Stomach (tissue), 9 donors: ENCODE data around the gene NUDT2. TPM values are rescaled to one million over a fixed set of nuclear protein-coding genes. Genes with fewer than 3 reads are reported as not detected.

ENCODE experiments used
- DNase-seq, 2 donors: peaks; one replicate each; pipeline versions ENCODE4 v3.0.0 to v3.0.0-alpha.2; 2013 to 2019
- H3K27ac ChIP-seq, 5 donors: fragments of 200-600 bp in 4 of 5; sonication (generic) in 4 of 5; one replicate each; pipeline ENCODE4 v1.5.1; 2013 to 2019; ENCODE audit warnings: mild to moderate bottlenecking in 1 of 5, moderate library complexity in 1 of 5
- H3K27me3 ChIP-seq, 3 donors: fragments of 200-600 bp; sonication (generic); one replicate each; pipeline ENCODE4 v1.5.1; 2017 to 2019; ENCODE audit warnings: mixed run types in 1 of 3
- H3K36me3 ChIP-seq, 4 donors: fragments of 200-600 bp; sonication (generic); 1 replicate in 3 of 4; 2 replicates in 1 of 4; pipeline ENCODE4 v1.5.1; 2016 to 2019
- H3K4me1 ChIP-seq, 4 donors: fragments of 200-600 bp; sonication (generic); one replicate each; pipeline ENCODE4 v1.5.1; 2016 to 2019
- H3K4me3 ChIP-seq, 4 donors: fragments of 200-600 bp; sonication (generic) in 3 of 4; one replicate each; pipeline ENCODE4 v1.5.1; 2016 to 2019; ENCODE audit warnings: mild to moderate bottlenecking in 1 of 4
- H3K9me3 ChIP-seq, 4 donors: fragments of 200-600 bp; sonication (generic); one replicate each; pipeline ENCODE4 v1.5.1; 2016 to 2019
- CTCF ChIP-seq, 7 experiments: fragments of 450-650 bp in 4 of 7; fragments of 200-600 bp in 3 of 7; sonication (generic) in 3 of 7; IDR thresholded peaks; one replicate each; pipeline ENCODE4 v1.5.1; 2016 to 2019; ENCODE audit warnings: antibody characterized with exemption in 7 of 7, control low read depth in 2 of 7, mild to moderate bottlenecking in 1 of 7
- EP300 ChIP-seq: sonication (generic); formaldehyde crosslinking; IDR thresholded peaks from one replicate; pipeline ENCODE4 v1.6.1; 2017; ENCODE audit warnings: antibody characterized with exemption
- POLR2A ChIP-seq, 4 donors: fragments of 450-650 bp; IDR thresholded peaks; one replicate each; pipeline ENCODE4 v1.6.1; 2016; ENCODE audit warnings: antibody characterized with exemption in 4 of 4, control low read depth in 2 of 4, mild to moderate bottlenecking in 1 of 4, moderate library complexity in 1 of 4
- POLR2AphosphoS5 ChIP-seq, 3 donors: sonication (generic); formaldehyde crosslinking; IDR thresholded peaks; one replicate each; pipeline ENCODE4 v1.6.1; 2016; ENCODE audit warnings: antibody characterized with exemption in 3 of 3
- WGBS, 5 donors: extraction: QIAGEN DNeasy Blood & Tissue Kit in 3 of 5; methylation state at CpG; one replicate each; pipeline versions ENCODE4 v1.1.5 to v1.1.7; 2013 to 2018; 5-methylcytosine and 5-hydroxymethylcytosine counted together
- intact Hi-C: fragments of 100-400 bp; cut with DNase I; formaldehyde crosslinking; loops from one replicate; pipeline ENCODE4 v1.15.1; 2023; ENCODE audit warnings: low total_unique reads
- polyA plus RNA-seq, 3 donors: library from polyadenylated mRNA; stranded (reverse); fragments of 200-250 nt; gene quantifications; one replicate each; pipeline ENCODE4 v1.2.3, GENCODE V29; 2013
- total RNA-seq, 5 donors: library from RNA; depleted of rRNA; stranded (reverse); fragments of >200 nt; gene quantifications; one replicate each; pipeline versions ENCODE4 v1.1.0 to v1.2.3, GENCODE V29; 2014 to 2016
- donor health status: healthy with polysubstance abuse.
- donor health status: Bipolar disorder and iron deficiency.
- donor health status: healthy.

Gene NUDT2
- total and polyA plus RNA-seq, 8 donors = 0.87 to 73.2 (median 23.1) TPM

DNA sequence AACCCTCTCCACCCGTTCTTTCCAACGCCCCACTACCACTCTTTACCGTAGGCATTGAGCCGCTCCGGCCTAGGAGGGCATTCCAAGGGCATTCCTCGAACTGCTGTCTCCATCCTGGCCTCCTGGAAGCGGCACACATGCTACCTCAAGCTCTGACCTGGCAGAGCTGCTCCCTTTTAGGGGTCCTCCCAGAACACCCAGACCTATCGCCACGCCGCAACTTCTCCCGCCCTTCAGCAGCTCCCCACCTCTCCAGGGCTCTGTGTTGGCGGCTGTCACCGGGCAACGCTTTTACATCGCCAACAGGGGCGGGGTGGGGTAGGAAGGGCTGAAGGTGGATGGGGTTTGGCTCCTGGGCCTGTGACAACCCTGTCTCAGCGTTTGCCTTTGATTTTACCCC lies 52.0 kb downstream of the NUDT2 start:
- Histone ChIP-seq H3K4me1 (peaks cover 33 to 44% (median 39%) of the 10 kb centered on the region in 4 donors), H3K4me3 (peak overlapping the region; percentile 53 to 65 (median 60)), H3K27ac (peak overlapping the region in 4 of 5 donors; percentile 50 to 78 (median 68)), H3K27me3 (no peaks in the 10 kb centered on the region), H3K9me3 (no peaks in the 10 kb centered on the region), H3K36me3 (no peaks in the 10 kb centered on the region)
- WGBS, 5 donors = 23 to 34% (median 27%) methylated on average over 17 of the region's 17 CpGs
- peak in 1 of 2 donors; percentile 77 for DNase-seq
- TF ChIP-seq POLR2AphosphoS5 (IDR thresholded peaks at IDR 0.05) = no peak
- no peak for TF ChIP-seq POLR2A (IDR thresholded peaks at IDR 0.05)
- TF ChIP-seq CTCF (IDR thresholded peaks at IDR 0.05) = no peak
- no peak for TF ChIP-seq EP300
- intact Hi-C loops = no loop called here

DNA sequence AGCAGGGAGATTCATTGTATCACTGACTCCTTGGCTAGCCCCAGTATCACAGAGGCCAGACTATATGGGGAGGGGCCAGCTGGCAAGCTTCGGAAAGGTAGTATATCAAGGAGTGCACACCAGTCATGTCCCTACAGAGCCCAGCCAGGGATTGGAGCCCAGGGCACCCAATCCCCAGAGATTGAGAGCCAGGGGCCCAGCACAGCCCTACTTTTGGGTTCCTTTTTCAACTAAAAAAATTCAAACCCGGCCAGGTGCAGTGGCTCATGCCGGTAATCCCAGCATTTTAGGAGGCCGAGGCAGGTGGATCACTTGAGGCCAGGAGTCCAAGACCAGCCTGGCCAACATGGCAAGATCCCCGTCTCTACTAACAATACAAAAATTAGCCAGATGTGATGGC lies 52.7 kb downstream of the NUDT2 start:
- H3K27ac ChIP-seq = no peak overlapping the region
- intact Hi-C loops = no loop called here
- H3K4me3 ChIP-seq = no peak overlapping the region
- H3K9me3 ChIP-seq = no peaks in the 10 kb centered on the region
- DNase-seq = no peak
- WGBS, 5 donors = 84 to 95% (median 92%) methylated on average over 4 to 5 of the region's 5 CpGs
- H3K36me3 ChIP-seq = no peaks in the 10 kb centered on the region
- H3K4me1 ChIP-seq = peaks cover 30 to 44% (median 36%) of the 10 kb centered on the region in 4 donors
- no peak for TF ChIP-seq POLR2AphosphoS5 (IDR thresholded peaks at IDR 0.05)
- TF ChIP-seq POLR2A (IDR thresholded peaks at IDR 0.05) = no peak
- no peak for TF ChIP-seq EP300
- no peak for TF ChIP-seq CTCF (IDR thresholded peaks at IDR 0.05)
- no peaks in the 10 kb centered on the region for H3K27me3 ChIP-seq

GRCh38 chr9:34382879-34383278 lies 53.5 kb downstream of the NUDT2 start:
- intact Hi-C loops = no loop called here
- TF ChIP-seq POLR2A (IDR thresholded peaks at IDR 0.05) (no peak), EP300 (no peak), POLR2AphosphoS5 (IDR thresholded peaks at IDR 0.05) (no peak)
- DNase-seq = no peak
- no peaks in the 10 kb centered on the region for H3K27me3 ChIP-seq
- no peak overlapping the region for H3K27ac ChIP-seq
- no peaks in the 10 kb centered on the region for H3K9me3 ChIP-seq
- 83 to 96% (median 90%) methylated on average over 3 of the region's 3 CpGs for WGBS, 5 donors
- no peak overlapping the region for H3K4me3 ChIP-seq
- peaks cover 25 to 36% (median 29%) of the 10 kb centered on the region in 4 donors for H3K4me1 ChIP-seq
- H3K36me3 ChIP-seq = no peaks in the 10 kb centered on the region

DNA sequence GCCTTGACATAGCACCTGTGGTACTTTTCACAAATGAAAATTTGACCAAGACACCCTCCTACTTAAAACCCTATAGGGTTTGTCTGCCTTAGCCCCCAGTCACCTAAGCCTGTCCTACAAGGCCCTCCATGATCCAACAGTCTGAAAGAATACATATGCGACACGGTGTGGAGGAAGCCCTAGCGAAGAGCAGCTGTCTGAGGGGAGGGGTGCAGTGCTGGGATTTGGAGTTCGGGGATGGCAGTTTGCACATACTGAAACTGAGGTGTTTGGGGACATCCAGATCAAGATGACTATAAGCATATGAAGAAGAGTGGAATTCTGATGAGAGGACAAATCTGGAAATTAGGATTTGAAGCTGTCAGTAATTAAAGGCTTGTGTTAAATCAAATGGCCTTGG lies 54.5 kb downstream of the NUDT2 start:
- Histone ChIP-seq H3K36me3 (no peaks in the 10 kb centered on the region), H3K27me3 (no peaks in the 10 kb centered on the region), H3K4me3 (no peak overlapping the region), H3K27ac (no peak overlapping the region), H3K4me1 (peaks cover 25 to 29% (median 26%) of the 10 kb centered on the region in 4 donors), H3K9me3 (no peaks in the 10 kb centered on the region)
- WGBS, 5 donors = 78 to 88% (median 86%) methylated on average over 4 of the region's 4 CpGs
- TF ChIP-seq CTCF (IDR thresholded peaks at IDR 0.05) (no peak), POLR2A (IDR thresholded peaks at IDR 0.05) (no peak), EP300 (no peak), POLR2AphosphoS5 (IDR thresholded peaks at IDR 0.05) (no peak)
- DNase-seq = no peak
- intact Hi-C loops = no loop called here

- 71 to 80% (median 76%) methylated on average over 7 of the region's 7 CpGs for WGBS, 5 donors
- H3K4me3 ChIP-seq = no peak overlapping the region
- intact Hi-C loops = no loop called here
- no peak overlapping the region for H3K27ac ChIP-seq
- H3K9me3 ChIP-seq = no peaks in the 10 kb centered on the region
- no peak for TF ChIP-seq CTCF (IDR thresholded peaks at IDR 0.05)
- no peaks in the 10 kb centered on the region for H3K27me3 ChIP-seq
- peaks cover 19 to 22% (median 20%) of the 10 kb centered on the region in 4 donors for H3K4me1 ChIP-seq
- DNase-seq = no peak
- H3K36me3 ChIP-seq = no peaks in the 10 kb centered on the region
These were observed 55.2 kb downstream of the NUDT2 start for GRCh38 chr9:34384368-34385165.
